DMS 273 (cell line): ENCODE measurements around the gene GPR157.
A peak's percentile ranks its signal among the peaks of the same experiment; 100 is the strongest.

Experiments used
- DNase-seq: peaks from one replicate; lab custom pipeline; 2025; ENCODE audit not compliant: unreplicated experiment; lab: John Stamatoyannopoulos, UW

GPR157 gene

DNA sequence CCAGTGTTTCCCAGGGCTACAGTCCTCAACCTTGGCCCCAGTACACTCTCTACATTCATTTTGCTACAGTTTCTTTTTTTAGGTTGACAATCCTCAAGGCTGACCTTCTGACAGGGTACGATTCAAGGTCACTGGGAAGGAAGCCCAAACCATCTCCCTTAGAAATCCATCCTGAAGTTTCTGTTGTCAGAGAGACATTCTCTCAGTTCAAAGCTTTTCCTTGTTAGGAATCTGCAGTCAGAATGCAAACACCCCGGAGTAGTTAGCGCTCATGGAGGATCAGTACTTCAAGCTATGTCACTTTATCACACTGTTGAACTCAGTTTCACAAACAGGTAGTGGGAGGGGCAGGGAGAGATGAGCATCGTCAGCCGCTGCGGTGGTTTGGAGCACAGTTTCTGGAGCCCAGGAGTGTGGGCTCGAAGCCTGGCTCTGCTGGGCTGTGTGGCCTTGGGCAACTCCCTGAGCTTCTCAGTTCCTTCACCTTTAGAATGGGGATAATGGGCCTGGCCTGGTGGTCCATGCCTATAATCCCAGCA is 63.6 kb downstream of the GPR157 start:
- DNase-seq, result no peak

DNA sequence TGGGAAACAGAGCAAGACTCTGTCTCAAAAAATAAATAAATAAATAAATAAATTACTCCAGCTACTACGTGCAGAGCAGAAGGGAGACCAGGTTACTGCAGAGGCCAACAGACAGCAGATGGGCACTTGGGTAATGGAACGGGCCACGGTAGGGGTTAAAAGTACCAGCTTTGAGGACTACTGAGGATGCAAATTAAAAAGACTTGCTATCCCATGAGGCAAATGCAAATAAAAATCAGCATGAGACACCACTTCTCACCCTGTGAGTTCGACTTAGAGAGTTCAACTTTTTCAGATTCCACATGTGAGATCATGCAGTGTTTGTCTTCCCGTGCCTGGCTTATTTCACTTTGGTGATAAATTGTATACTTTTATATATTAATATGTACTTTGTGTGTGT is 66.1 kb downstream of the GPR157 start:
- peak; percentile 89 for DNase-seq

DNA sequence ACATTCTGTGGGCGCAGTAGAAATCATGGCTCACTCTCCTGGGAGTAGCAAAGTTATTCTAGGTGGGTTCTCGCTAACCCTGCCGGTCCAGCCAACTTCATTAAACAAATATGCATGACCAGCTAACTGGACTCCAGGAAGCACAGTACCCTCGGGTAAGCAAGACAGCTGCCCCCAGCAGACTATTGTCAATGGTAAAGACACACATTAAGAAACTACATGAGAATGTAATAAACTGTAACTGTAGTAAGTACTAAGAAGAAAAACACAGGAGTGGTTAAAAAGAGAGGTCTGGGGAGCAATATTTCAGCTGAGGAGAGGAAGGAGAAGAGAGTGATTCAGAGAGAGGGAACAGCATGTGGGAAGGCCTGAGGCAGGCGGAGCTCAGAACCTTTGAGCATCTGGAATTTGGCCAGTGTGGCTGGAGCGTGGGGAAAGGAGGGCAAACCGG is 66.9 kb downstream of the GPR157 start:
- DNase-seq, result peak; percentile 77

DNA sequence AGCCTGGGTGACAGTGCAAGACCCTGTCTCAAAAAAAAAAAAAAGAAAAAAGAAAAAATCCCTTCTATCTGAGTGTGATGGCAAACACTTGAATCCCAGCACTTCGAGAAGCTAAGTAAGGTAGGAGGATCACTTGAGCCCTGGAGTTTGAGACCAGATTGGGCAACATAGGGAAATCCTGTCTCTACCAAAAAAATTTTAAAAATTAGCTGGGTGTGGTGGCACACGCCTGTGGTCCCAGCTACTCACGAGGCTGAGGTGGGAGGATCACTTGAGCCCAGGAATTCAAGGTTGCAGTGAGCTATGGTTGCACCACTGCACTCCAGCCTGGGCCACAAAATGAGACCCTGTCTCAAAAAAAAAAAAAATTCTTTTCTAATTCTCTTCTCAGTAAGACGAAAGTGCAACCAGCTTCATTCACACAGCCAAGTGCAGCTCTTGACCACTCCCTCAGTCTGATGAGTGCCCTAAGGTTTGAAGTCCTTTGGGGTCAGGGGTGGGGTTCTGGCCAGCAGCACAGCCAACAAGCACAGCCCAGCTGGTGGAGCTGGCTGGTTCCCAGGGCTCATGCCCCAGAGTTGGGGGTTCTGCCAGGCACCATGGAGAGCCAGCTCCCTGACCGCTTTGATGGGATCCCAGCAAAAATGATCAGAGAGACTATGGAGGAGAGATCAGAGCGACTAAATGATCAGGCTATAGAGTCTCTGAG is 67.5 kb downstream of the GPR157 start:
- DNase-seq, result peak; percentile 46

DNA sequence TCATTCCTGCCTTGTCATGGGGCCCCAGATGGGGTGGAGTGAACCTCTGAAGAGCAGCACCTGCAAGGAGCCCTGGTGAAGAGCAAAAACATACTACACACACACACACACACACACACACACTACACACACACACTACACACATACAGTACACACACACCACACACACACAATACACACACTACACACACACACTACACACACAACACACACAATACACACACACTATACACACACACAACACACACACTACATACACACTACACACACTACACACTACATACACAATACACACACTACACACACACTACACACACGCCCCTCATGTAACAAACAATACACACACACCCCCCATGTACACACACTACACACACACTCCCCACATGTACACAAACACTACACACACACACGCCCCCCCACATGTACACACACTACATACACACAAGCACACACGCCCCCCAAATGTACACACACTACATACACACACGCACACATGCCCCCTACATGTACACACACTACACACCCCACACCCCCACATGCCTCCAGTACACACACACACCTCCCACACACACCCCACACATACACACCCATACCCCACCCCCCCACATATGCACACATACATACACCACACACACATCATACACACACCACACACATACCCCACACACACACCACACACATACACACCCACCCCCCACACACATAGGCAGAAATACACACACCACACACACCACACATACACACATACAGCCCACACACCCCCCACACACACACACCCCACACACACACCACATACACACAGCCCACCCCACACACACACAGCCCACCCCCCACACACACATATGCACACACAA is 68.8 kb downstream of the GPR157 start:
- DNase-seq, result no peak

DNA sequence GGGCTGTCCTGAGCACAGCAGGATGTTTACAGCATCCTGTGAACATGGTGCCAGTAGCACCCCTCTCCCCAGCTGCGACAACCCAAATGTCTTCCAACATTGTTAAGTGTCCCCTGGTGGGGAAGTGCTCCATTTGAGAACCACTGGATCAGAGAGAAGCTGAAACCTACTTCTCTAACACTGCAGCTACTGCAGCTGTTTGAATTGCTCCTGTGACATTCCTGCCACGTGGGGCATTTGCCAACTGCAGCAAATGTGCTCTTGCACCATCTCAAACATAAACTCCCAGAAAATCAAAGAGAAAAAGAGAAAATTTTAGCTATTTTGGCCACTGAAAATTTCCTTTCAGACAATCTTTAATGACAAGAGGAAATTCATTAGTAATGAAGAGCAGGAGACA is 70.4 kb downstream of the GPR157 start:
- peak; percentile 45 for DNase-seq

DNA sequence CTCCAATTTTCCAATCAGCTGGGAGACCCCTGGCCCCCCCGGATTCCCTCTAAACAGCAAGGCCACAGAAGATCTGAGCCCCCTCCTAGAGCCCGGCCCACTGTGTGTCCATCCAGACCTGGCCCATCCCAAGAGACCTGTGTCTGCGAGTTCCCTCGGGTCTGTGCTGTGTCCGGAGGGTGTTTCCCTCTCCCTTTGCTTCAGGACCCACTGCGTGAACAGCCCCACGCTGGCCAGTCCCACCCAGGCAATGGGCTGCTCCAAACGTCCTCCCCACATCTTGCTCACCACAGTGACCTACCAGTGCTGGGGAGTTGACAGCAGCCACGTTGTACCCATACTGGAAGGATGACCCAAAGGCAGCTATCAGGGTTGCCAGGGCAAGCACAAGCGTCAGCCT is 71.1 kb downstream of the GPR157 start:
- no peak for DNase-seq

DNA sequence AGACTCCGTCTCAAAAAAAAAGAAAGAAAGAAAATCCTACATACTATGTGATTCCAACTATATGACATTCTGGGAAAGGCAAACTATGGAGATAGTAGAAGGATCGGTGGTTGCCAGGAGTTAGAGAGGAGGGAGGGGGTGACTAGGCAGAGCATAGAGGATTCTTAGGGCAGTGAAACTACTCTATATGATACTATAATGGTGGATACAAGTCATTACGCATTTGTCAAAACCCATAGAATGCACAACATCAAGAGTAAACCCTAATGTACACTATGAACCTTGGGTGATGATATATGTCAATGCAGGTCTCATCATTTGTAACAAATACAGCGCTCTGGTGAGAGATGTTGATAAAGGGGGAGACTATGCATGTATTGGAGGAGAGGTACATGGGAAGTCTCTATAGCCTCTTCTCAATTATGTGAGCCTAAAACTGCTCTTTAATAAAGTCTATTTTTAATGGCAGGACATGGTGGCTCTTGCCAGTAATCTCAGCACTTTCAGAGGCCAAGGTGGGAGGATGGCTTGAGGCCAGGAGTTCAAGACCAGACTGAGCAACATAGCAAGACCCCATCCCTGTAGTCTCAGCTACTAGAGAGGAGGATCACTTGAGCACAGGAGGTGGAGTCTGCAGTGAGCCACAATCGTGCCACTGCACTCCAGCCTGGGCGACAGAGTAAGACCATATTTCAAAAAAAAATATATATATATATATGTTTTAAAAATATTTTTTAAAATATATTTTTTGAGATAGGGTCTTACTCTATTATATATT is 76.4 kb downstream of the GPR157 start:
- DNase-seq, result no peak

DNA sequence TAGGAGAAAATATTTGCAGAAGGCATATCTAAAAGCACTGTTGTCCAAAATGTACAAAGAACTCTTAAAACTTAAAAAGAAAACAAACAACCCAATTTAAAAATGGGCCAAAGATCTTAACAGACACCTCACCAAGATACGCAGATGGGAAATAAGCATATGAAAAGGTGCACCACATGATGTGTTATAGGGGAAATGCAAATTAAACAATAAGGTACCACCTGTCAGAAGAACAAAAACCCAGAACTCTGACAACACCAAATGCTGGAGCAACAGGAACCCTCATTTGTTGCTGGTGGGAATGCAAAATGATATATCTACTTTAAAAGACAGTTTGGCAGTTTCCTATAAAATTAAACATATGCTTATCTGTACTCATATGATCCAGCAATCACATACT is 77.5 kb downstream of the GPR157 start:
- peak; percentile 60 for DNase-seq

DNA sequence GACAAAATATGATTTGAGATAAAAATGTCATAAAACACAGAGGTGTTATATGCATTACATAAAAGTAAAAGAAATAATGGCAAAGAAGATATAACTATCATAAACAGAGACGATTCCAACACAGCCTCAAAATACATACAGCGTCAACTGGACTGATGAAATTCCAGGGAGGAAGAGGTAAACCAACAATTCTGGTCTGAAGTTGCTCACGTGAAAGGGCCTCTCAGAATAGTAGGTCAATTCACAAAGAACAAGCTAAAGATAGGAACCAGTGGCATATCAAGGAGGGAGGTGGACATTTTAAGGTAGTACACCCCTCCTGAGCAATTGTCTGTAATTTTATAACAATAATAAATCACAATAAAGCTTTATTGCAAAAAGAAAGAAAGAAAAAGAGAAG is 78.1 kb downstream of the GPR157 start:
- DNase-seq, result no peak
